HG03060 (cell line): ENCODE results near the gene PWP2.
"Not testable (repeated sequence)": the region's sequence is repeated elsewhere in the genome, so short reads cannot be mapped to it uniquely, and the experiment has no call there.

ENCODE experiments used
- ATAC-seq: cut with Tn5 transposase; IDR thresholded peaks from one replicate; pipeline ENCODE4 v1.9.1; 2021; ENCODE audit warnings: low read depth, moderate number of reproducible peaks; ENCODE audit not compliant: unreplicated experiment

The PWP2 gene

GRCh38 chr21:44082648-44083440 lies 24.4 kb upstream of the PWP2 start:
- ATAC-seq, result no peak

GRCh38 chr21:44083631-44084291 lies 23.4 kb upstream of the PWP2 start:
- ATAC-seq, result no peak

- no peak for ATAC-seq
Measured at GRCh38 chr21:44084496-44085241, 22.5 kb upstream of the PWP2 start.

- ATAC-seq, result no peak
Measured at GRCh38 chr21:44085491-44086321, 21.5 kb upstream of the PWP2 start.

GRCh38 chr21:44086636-44087425 lies 20.4 kb upstream of the PWP2 start:
- no peak for ATAC-seq

DNA sequence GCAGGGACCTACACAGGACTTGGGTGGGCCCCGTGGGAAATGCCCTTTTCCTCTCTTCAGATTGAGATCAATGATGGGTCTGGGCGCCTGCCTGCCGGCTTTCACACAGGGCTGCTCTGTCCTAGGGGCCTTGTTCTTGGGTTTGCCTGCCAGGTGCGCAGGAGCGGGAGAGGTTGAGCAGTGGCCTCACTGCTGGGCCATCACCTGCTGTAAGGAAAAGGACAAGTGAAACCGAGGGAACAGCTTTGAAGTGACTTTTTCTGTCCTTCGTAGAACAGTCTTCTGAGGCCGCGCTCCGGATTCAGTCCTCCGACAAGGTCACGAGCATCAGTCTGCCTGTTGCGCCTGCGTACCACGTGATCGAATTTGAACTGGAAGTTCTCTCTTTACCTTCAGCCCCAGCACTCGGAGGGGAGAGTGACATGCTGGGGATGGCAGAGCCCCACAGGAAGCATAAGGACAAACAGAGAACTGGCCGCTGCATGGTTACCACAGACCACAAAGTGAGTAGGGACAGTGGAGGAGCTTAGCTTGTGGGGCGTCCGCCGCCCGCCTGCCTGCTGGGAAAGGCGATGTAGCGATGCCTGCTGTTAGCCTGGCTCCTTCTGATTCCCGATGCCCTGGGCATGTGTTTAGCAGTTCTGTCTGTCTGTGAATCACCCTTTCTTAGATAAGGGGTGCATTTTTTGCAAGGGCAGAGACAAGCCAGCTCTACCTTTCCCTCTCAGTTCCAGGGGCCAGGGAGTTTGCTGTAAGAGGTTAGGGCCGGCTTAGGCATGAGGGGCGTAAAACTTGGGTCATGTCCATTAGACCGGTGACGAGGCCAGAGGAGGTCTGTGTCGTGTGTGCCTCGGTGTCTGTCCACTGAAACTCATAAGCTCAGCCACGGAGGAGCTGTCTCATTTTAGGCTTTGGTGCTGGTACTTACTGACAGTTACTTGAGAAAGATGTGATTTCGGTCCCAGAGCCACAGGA lies 19.5 kb upstream of the PWP2 start:
- no peak for ATAC-seq

DNA sequence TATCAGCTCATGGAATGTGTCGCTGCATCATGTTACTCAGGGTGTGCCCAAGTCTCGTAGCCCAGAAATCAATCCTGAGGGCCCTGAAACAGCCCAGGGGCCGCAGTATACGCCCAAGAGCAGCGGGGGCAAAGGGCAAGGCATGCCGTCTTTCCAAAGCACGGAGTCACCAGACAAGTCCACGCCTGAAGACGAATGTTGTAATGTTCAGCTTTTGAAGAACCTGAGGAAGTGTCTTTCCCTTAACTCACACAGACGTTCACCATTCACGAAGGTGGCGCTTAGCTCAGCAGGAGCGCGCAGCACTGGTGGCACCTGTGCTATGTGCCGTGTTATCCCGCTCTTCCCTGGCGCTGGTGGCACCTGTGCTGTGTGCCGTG lies 18.8 kb upstream of the PWP2 start:
- ATAC-seq, result no peak

DNA sequence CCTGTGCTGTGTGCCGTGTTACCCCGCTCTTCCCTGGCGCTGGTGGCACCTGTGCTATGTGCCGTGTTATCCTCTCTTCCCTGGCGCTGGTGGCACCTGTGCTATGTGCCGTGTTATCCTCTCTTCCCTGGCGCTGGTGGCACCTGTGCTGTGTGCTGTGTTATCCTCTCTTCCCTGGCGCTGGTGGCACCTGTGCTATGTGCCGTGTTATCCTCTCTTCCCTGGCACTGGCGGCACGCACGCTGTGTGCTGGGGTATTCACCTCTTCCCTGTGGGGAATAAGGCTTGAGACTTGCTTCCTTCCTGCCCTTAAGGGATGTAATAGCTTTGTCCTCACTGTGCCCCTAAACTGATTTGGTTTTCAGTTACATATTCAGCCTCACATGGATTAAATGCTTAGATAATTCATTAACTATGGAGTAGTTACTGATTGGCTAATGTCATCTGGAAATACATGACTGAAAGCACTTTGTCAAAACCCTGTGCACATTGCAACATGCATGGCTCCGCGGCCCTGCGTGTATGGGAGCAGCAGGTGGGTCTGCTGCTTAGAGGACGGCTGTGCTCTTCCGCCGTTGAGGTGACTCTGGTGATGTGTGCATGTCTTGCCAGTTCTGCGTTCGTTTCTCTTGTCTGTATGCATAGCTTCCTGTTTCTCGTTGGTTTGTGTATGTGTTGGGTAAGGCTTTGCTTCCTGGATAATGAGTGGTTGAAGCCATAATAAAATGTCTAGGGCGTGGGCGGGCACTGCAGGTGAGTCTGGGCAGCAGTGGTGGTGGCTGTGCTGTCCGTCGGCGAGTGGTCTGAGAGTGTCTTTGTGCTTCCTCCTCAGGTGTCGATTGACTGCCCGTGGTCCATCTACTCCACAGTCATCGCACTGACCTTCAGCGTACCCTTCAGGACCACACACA lies 17.9 kb upstream of the PWP2 start:
- ATAC-seq, result no peak

GRCh38 chr21:44090325-44090724 lies 16.9 kb upstream of the PWP2 start:
- ATAC-seq, result no peak

DNA sequence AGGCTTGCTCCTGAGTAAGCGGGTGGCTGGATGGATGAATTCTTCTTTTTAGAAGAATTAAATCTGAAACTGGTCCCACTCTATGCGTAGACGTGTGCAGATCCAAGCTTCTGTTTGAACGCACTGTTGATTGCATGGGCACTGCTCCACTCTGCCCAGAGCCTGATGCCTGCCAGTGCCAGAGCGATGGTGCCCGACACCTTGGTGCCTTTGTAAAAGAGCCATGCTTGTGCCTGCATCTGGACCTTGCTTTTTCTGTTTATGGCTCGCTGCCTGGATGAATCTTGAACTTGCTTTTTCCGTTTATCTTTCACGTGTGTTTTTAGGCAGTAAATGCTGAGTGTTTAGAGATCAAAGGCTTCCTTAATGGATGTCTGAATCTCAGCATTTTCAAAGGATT lies 15.0 kb upstream of the PWP2 start:
- ATAC-seq, result no peak

GRCh38 chr21:44093761-44094160 lies 13.4 kb upstream of the PWP2 start:
- no peak for ATAC-seq

DNA sequence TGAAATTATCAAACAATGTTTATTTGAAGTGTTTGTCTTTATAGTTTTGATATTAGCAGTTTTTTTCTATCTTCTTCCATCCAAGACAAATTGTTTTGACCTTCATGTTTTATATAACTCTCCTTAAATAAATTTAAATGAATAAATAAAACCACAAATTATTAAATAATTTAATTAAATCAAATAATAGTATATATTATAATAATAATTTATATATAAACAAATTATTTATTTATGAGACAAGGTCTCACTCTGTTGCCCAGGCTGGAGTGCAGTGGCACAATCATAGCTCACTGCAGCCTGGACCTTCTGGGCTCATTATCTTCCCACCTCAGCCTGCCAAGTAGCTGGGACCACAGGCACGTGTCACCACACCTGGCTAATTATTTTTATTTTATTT lies 12.4 kb upstream of the PWP2 start:
- no peak for ATAC-seq

- ATAC-seq, result not testable (repeated sequence)
Measured at GRCh38 chr21:44098507-44098906, 8.7 kb upstream of the PWP2 start.

GRCh38 chr21:44098964-44099363 lies 8.2 kb upstream of the PWP2 start:
- ATAC-seq, result not testable (repeated sequence)

GRCh38 chr21:44107589-44107988 lies 390 bp downstream of the PWP2 start:
- ATAC-seq, result not testable (repeated sequence)

DNA sequence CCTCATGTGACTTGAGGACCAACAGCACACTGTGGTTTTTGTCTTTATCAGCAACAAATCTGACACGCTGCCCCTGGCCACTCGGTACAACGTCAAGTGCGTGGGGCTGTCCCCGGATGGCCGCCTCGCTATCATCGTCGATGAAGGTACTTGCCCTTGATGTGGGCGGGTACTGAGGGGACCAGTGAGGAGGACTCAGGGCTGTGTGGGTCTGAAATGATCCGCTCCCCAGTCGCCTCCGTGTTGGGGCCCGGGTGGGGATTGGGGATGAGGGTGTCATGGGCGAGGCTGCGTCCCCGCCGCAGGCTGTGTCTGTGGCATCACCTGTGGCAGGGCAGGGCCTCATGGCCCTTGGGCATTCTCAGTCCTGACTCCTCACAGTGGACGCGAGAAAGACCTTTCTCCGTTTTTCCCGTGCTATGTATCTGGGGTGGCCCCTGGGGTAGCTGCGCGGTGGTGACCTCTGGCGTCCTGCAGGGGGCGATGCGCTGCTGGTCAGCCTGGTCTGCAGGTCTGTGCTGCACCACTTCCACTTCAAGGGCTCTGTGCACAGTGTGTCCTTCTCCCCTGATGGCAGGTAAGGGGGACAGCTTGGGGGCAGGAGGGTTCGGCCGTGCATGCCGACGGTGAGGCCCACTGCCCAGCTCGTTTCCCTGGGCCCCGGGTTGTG lies 6.6 kb downstream of the PWP2 start:
- ATAC-seq, result not testable (repeated sequence)

DNA sequence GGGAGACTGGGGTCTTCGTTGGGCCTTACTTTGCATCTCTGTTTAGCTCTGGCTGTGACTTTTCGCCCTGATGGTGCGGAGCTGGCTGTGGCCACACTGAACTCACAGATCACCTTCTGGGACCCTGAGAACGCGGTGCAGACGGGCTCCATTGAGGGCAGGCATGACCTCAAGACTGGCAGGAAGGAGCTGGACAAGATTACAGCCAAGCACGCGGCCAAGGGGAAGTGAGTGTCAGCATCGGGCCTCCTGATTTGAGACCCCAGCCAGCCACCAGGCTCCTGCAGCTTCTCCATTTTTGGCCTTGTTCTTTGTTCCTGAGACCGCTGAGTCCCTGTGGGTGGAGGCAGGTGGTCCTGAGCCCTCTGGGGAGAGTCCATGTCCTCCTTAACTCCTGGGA lies 14.9 kb downstream of the PWP2 start:
- ATAC-seq, result not testable (repeated sequence)
